SK-MEL-5 (cell line): ENCODE results near the gene OR5AC2. TPM values are rescaled to one million over a fixed set of nuclear protein-coding genes. Genes with fewer than 3 reads are reported as not detected.

Source experiments
- DNase-seq: peaks from one replicate; pipeline ENCODE4 v3.0.0-alpha.2; 2016; ENCODE audit warnings: low read depth, low spot score
- in situ Hi-C: cut with HindIII; loops from 2 replicates; pipeline ENCODE4 v1.10.0; 2016; ENCODE audit warnings: low sequenced_read_pairs, high pct_unique_total_duplicates, low pct_unique_long_range_greater_than_20kb
- polyA plus RNA-seq, 2 experiments: library from polyadenylated mRNA; depleted of rRNA; stranded (reverse); fragments of >200 nt; gene quantifications; 2 replicates each; pipeline ENCODE4 v1.2.3, GENCODE V29; 2015
- total RNA-seq: library from RNA; depleted of rRNA; stranded (reverse); fragments of >200 nt; shearing (Covaris generic); gene quantifications from 2 replicates; pipeline ENCODE4 v1.2.3, GENCODE V29; 2014; rRNA removed

Gene OR5AC2
- total RNA-seq = not detected in 2 replicates
- polyA plus RNA-seq (2015; cell fraction: cytosol; rRNA removed) = not detected in 2 replicates
- polyA plus RNA-seq (2015; cell fraction: nucleus; rRNA removed) = not detected in 2 replicates

GRCh38 chr3:98086873-98087272 is at the start of gene OR5AC2:
Gene OR5AC2, plus strand, starts transcription at chr3:98087173. Its CDS starts 0 bp downstream, at chr3:98087173.
- DNase-seq = no peak
- in situ Hi-C loops = no loop called here

- no peak for DNase-seq
- in situ Hi-C loops = no loop called here
Observed at GRCh38 chr3:98038286-98038685, 48.7 kb upstream of the OR5AC2 start.

- no peak for DNase-seq
- in situ Hi-C loops = no loop called here
Observed at GRCh38 chr3:98038876-98039275, 48.1 kb upstream of the OR5AC2 start.

- in situ Hi-C loops = no loop called here
- peak; percentile 90 for DNase-seq
Observed at GRCh38 chr3:98039322-98040024, 47.5 kb upstream of the OR5AC2 start.

GRCh38 chr3:98041350-98041749 is 45.6 kb upstream of the OR5AC2 start:
- no peak for DNase-seq
- in situ Hi-C loops = no loop called here

- DNase-seq = no peak
- in situ Hi-C loops = no loop called here
Observed at GRCh38 chr3:98048586-98048985, 38.4 kb upstream of the OR5AC2 start.

- no peak for DNase-seq
Observed at GRCh38 chr3:98049271-98049670, 37.7 kb upstream of the OR5AC2 start.

GRCh38 chr3:98056035-98056434 is 30.9 kb upstream of the OR5AC2 start:
- in situ Hi-C loops = no loop called here
- no peak for DNase-seq

More at GRCh38 chr3:98049271-98049670, 37.7 kb upstream of the OR5AC2 start:
- in situ Hi-C loops = no loop called here

GRCh38 chr3:98057631-98058030 is 29.3 kb upstream of the OR5AC2 start:
- in situ Hi-C loops = no loop called here
- DNase-seq = no peak

- no peak for DNase-seq
- in situ Hi-C loops = no loop called here
Observed at GRCh38 chr3:98058244-98058960, 28.6 kb upstream of the OR5AC2 start.

GRCh38 chr3:98068824-98069223 is 18.1 kb upstream of the OR5AC2 start:
- in situ Hi-C loops = no loop called here
- DNase-seq = no peak

GRCh38 chr3:98070840-98071239 is 16.1 kb upstream of the OR5AC2 start:
- in situ Hi-C loops = no loop called here
- no peak for DNase-seq

- DNase-seq = no peak
Observed at GRCh38 chr3:98073486-98073885, 13.5 kb upstream of the OR5AC2 start.

GRCh38 chr3:98095882-98096281 is 8.9 kb downstream of the OR5AC2 start:
- no peak for DNase-seq
- in situ Hi-C loops = no loop called here

More at GRCh38 chr3:98073486-98073885, 13.5 kb upstream of the OR5AC2 start:
- in situ Hi-C loops = no loop called here

- in situ Hi-C loops = no loop called here
- DNase-seq = no peak
Observed at GRCh38 chr3:98099848-98100247, 12.9 kb downstream of the OR5AC2 start.

GRCh38 chr3:98108162-98108561 is 21.2 kb downstream of the OR5AC2 start:
- in situ Hi-C loops = no loop called here
- no peak for DNase-seq

GRCh38 chr3:98109807-98110549 is 23.0 kb downstream of the OR5AC2 start:
- in situ Hi-C loops = no loop called here

GRCh38 chr3:98110550-98110908 is 23.6 kb downstream of the OR5AC2 start:
- no peak for DNase-seq
- in situ Hi-C loops = no loop called here

More at GRCh38 chr3:98109807-98110549, 23.0 kb downstream of the OR5AC2 start:
- no peak for DNase-seq
